CD4-positive, alpha-beta T cell (primary cell): ENCODE measurements around the gene RFC5. TPM values are rescaled to one million over a fixed set of nuclear protein-coding genes. Genes with fewer than 3 reads are reported as not detected.

Experiments
- ATAC-seq: fragments of 200-7000 bp; cut with Tn5 transposase; one replicate; pipeline ENCODE4 v1.10.0; 2022; ENCODE audit warnings: mild to moderate bottlenecking; ENCODE audit not compliant: poor library complexity
- CTCF ChIA-PET: fragments of 350-600 bp; sonication (Branson Sonifier 250); formaldehyde crosslinking; loops from one replicate; lab custom pipeline; 2021; ENCODE audit warnings: antibody characterized with exemption, inconsistent platforms; lab: Charles Lee
- POLR2A ChIA-PET: fragments of 350-600 bp; sonication (Branson Sonifier 250); formaldehyde crosslinking; loops from one replicate; lab custom pipeline; 2021; ENCODE audit warnings: antibody characterized with exemption, inconsistent platforms; lab: Charles Lee
- DNase-seq, 14 experiments: peaks; one replicate each; pipeline ENCODE4 v3.0.0-alpha.2; 2013 to 2020; ENCODE audit warnings: mixed read lengths in 2 of 14
- H3K27ac ChIP-seq, 2 donors: one replicate each; pipeline versions ENCODE4 v1.5.1 to v1.7.0; 2013; ENCODE audit warnings: low read length in 2 of 2, low read depth in 1 of 2, mild to moderate bottlenecking in 1 of 2
- H3K27me3 ChIP-seq, 2 experiments: 1 replicate in 1 of 2; 2 replicates in 1 of 2; pipeline versions ENCODE4 v1.6.1 to v1.7.0; 2013; ENCODE audit warnings: low read length in 2 of 2, control low read depth in 1 of 2, mild to moderate bottlenecking in 1 of 2, moderate library complexity in 1 of 2; ENCODE audit not compliant: insufficient read depth in 2 of 2, control insufficient read depth in 1 of 2
- H3K36me3 ChIP-seq: one replicate; pipeline ENCODE4 v1.6.1; 2013; ENCODE audit warnings: low read length, control low read depth; ENCODE audit not compliant: insufficient read depth
- H3K4me1 ChIP-seq: one replicate; pipeline ENCODE4 v1.6.1; 2013; ENCODE audit warnings: low read length, control low read depth; ENCODE audit not compliant: insufficient read depth
- H3K4me3 ChIP-seq: one replicate; pipeline ENCODE4 v1.5.1; 2013; ENCODE audit warnings: mild to moderate bottlenecking, low read length, moderate library complexity
- H3K9me3 ChIP-seq, 2 experiments: 1 replicate in 1 of 2; 2 replicates in 1 of 2; pipeline versions ENCODE4 v1.6.1 to v1.7.0; 2013; ENCODE audit warnings: low read length in 2 of 2, mild to moderate bottlenecking in 2 of 2, control low read depth in 1 of 2, moderate library complexity in 1 of 2; ENCODE audit not compliant: control insufficient read depth in 1 of 2, insufficient read depth in 1 of 2
- H3K27ac Mint-ChIP-seq: one replicate; pipeline ENCODE4 v1.8.0; 2020; ENCODE audit warnings: mixed read lengths
- H3K27me3 Mint-ChIP-seq: one replicate; pipeline ENCODE4 v1.8.0; 2021; ENCODE audit warnings: mixed read lengths
- H3K36me3 Mint-ChIP-seq: one replicate; pipeline ENCODE4 v1.8.0; 2021; ENCODE audit warnings: low read depth, mixed read lengths
- H3K4me1 Mint-ChIP-seq: one replicate; pipeline ENCODE4 v1.8.0; 2021; ENCODE audit warnings: low read depth, mixed read lengths
- H3K4me3 Mint-ChIP-seq: one replicate; pipeline ENCODE4 v1.8.0; 2020; ENCODE audit warnings: mild to moderate bottlenecking, mixed read lengths
- H3K9me3 Mint-ChIP-seq: one replicate; pipeline ENCODE4 v1.8.0; 2020; ENCODE audit warnings: mixed read lengths
- intact Hi-C, 2 experiments: fragments of 100-400 bp; cut with DNase I in 1 of 2; cut with micrococcal nuclease in 1 of 2; formaldehyde crosslinking; loops; one replicate each; pipeline versions ENCODE4 v1.15.1 to v1.9.0; 2023 to 2025; cut with DNase I, micrococcal nuclease
- polyA plus RNA-seq, 2 donors: library from polyadenylated mRNA; unstranded; fragments of 120-200 nt; gene quantifications; one replicate each; pipeline ENCODE4 v1.2.1, GENCODE V29; 2013
- total RNA-seq, 174 experiments: library from RNA in 2 of 174; stranded (reverse) in 2 of 174; gene quantifications; one replicate each; pipeline ENCODE4 v1.2.3 and lab custom pipeline; 2021 to 2026
- TF ChIP-seq, protein P1 (sequence below): fragments of 200-600 bp; IDR thresholded peaks from one replicate; pipeline ENCODE4 v1.8.0; 2022; ENCODE audit warnings: antibody characterized with exemption, mild to moderate bottlenecking

Gene RFC5, protein sequence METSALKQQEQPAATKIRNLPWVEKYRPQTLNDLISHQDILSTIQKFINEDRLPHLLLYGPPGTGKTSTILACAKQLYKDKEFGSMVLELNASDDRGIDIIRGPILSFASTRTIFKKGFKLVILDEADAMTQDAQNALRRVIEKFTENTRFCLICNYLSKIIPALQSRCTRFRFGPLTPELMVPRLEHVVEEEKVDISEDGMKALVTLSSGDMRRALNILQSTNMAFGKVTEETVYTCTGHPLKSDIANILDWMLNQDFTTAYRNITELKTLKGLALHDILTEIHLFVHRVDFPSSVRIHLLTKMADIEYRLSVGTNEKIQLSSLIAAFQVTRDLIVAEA
- total RNA-seq (1 to 10 TPM; 8.7 to 9.1 TPM), total RNA-seq (lab: John Stamatoyannopoulos, UW) (5.8 to 152 (median 20.4) reads per million in 172 experiments)
- polyA plus RNA-seq (2013, experiment 1 of 2): 13.9 TPM
- 14.1 TPM for polyA plus RNA-seq (2013, experiment 2 of 2)

DNA sequence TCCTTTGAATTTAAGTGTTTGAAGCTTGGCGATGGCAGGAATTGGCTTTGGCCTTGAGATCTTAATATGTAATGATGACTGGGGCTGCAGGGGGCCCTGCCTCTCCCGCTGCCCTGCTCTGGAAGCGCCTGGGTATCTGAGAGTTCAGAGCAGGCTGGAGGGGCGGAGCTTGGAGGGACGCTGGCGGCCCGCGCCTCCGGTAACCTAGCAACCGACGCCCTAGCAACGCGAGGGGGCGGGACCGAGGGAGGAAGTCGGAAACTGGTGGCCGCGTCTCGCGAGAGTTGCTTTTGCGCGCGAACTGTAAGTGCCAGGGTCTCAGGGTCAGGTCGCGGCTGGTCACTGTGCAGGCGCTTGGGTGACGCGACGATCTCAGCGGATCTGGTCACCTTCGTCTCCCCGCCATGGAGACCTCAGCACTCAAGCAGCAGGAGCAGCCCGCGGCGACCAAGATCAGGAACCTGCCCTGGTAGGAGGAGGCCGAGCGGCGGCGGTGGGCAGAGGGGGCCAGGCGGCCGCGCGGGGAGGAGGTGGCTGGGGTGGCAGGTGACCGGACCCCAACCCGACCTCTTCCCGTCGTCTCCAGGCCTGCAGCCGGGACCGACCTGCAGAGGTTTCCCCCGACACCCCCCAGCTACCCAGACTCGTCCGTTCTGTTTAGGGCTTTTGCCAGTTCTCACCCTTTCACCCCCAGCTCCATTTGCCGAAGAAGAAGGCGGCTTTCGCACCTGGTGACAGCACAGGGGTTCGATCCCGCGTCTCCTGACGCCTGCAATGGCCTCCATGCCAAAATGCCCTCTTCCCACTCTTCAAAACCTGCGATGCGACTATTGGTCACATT, at the start of gene RFC5:
Gene RFC5 (plus strand): TSS at position 280 of the 841 bp plus-strand sequence. CDS start 125 bp downstream, at position 405.
- peaks cover 21% of the 10 kb centered on the region for H3K4me1 Mint-ChIP-seq
- no peaks in the 10 kb centered on the region for H3K27me3 Mint-ChIP-seq
- DNase-seq (peak; percentile 94 to 99 (median 97)), ATAC-seq (peak; percentile 98)
- peaks cover 19% of the 10 kb centered on the region for H3K36me3 ChIP-seq
- H3K4me3 ChIP-seq: peak within 1 kb of the TSS; percentile 85
- TF ChIP-seq, protein P1, sequence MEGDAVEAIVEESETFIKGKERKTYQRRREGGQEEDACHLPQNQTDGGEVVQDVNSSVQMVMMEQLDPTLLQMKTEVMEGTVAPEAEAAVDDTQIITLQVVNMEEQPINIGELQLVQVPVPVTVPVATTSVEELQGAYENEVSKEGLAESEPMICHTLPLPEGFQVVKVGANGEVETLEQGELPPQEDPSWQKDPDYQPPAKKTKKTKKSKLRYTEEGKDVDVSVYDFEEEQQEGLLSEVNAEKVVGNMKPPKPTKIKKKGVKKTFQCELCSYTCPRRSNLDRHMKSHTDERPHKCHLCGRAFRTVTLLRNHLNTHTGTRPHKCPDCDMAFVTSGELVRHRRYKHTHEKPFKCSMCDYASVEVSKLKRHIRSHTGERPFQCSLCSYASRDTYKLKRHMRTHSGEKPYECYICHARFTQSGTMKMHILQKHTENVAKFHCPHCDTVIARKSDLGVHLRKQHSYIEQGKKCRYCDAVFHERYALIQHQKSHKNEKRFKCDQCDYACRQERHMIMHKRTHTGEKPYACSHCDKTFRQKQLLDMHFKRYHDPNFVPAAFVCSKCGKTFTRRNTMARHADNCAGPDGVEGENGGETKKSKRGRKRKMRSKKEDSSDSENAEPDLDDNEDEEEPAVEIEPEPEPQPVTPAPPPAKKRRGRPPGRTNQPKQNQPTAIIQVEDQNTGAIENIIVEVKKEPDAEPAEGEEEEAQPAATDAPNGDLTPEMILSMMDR: no peak
- H3K4me3 Mint-ChIP-seq: peak within 1 kb of the TSS; percentile 90
- intact Hi-C loops: loop anchor here in 1 of 2 experiments (2.0 to 10.0 kb wide), 8 partner anchors 40 to 1652 kb away; partner anchors contain the start of genes PEBP1, PRKAB1, RNFT2 and SPRING1
- H3K27me3 ChIP-seq: no peaks in the 10 kb centered on the region
- ChIA-PET POLR2A (interaction anchor here (0.6 to 1.5 kb wide), 8 partner anchors 16 to 360 kb away, joined by 3 to 7 read pairs (median 4); partner anchors contain the start of genes PEBP1, SUDS3 and WSB2), CTCF (interaction anchor here (0.6 to 1.8 kb wide), 6 partner anchors 10 to 1651 kb away, joined by 3 to 6 read pairs (median 4); partner anchors contain the start of gene PRKAB1)
- peak within 1 kb of the TSS; percentile 77 for H3K27ac Mint-ChIP-seq
- peaks cover 43% of the 10 kb centered on the region for H3K36me3 Mint-ChIP-seq
- peaks cover 17% of the 10 kb centered on the region for H3K4me1 ChIP-seq
- no peaks in the 10 kb centered on the region for H3K9me3 ChIP-seq
- H3K27ac ChIP-seq: peak within 1 kb of the TSS; percentile 11 to 16
- no peaks in the 10 kb centered on the region for H3K9me3 Mint-ChIP-seq

- ATAC-seq (no peak), DNase-seq (no peak)
- ChIA-PET POLR2A (no interaction called here), CTCF (no interaction called here)
- intact Hi-C loops: no loop called here
- H3K36me3 Mint-ChIP-seq: no peaks in the 10 kb centered on the region
- peaks cover 61% of the 10 kb centered on the region for H3K27me3 Mint-ChIP-seq
- Histone ChIP-seq H3K27ac (no peak overlapping the region), H3K4me1 (peaks cover 10% of the 10 kb centered on the region), H3K9me3 (peaks cover 5 to 10% of the 10 kb centered on the region in 2 experiments), H3K4me3 (no peak overlapping the region), H3K36me3 (no peaks in the 10 kb centered on the region), H3K27me3 (peaks cover 31 to 40% of the 10 kb centered on the region in 2 experiments)
- TF ChIP-seq, protein P1: no peak
- H3K4me3 Mint-ChIP-seq: peak overlapping the region; percentile 4
- H3K4me1 Mint-ChIP-seq: peaks cover 5% of the 10 kb centered on the region
- no peak overlapping the region for H3K27ac Mint-ChIP-seq
- peaks cover 3% of the 10 kb centered on the region for H3K9me3 Mint-ChIP-seq
Observed at GRCh38 chr12:117967043-117967442, 49.5 kb upstream of the RFC5 start.

- TF ChIP-seq, protein P1: no peak
- ChIA-PET CTCF (no interaction called here), POLR2A (no interaction called here)
- H3K9me3 Mint-ChIP-seq: peaks cover 3% of the 10 kb centered on the region
- H3K27me3 ChIP-seq: peaks cover 31 to 40% of the 10 kb centered on the region in 2 experiments
- H3K27ac ChIP-seq: no peak overlapping the region
- H3K9me3 ChIP-seq: peaks cover 7 to 12% of the 10 kb centered on the region in 2 experiments
- no peaks in the 10 kb centered on the region for H3K36me3 Mint-ChIP-seq
- intact Hi-C loops: no loop called here
- H3K36me3 ChIP-seq: no peaks in the 10 kb centered on the region
- peak overlapping the region; percentile 4 for H3K4me3 Mint-ChIP-seq
- no peak overlapping the region for H3K4me3 ChIP-seq
- no peak overlapping the region for H3K27ac Mint-ChIP-seq
- ATAC-seq (no peak), DNase-seq (no peak)
- peaks cover 10% of the 10 kb centered on the region for H3K4me1 ChIP-seq
- H3K4me1 Mint-ChIP-seq: peaks cover 5% of the 10 kb centered on the region
- H3K27me3 Mint-ChIP-seq: peaks cover 63% of the 10 kb centered on the region
Observed at GRCh38 chr12:117967512-117967911, 49.0 kb upstream of the RFC5 start.
